ENCODE data around the gene ZC3H6. TPM values are rescaled to one million over a fixed set of nuclear protein-coding genes. Genes with fewer than 3 reads are reported as not detected.

The ZC3H6 gene
- total and polyA plus RNA-seq, 2 of the 13 experiments (the other 11 are each of a cell fraction or from before 2014, with no cell fraction given) = 0.71 to 0.93 TPM

DNA sequence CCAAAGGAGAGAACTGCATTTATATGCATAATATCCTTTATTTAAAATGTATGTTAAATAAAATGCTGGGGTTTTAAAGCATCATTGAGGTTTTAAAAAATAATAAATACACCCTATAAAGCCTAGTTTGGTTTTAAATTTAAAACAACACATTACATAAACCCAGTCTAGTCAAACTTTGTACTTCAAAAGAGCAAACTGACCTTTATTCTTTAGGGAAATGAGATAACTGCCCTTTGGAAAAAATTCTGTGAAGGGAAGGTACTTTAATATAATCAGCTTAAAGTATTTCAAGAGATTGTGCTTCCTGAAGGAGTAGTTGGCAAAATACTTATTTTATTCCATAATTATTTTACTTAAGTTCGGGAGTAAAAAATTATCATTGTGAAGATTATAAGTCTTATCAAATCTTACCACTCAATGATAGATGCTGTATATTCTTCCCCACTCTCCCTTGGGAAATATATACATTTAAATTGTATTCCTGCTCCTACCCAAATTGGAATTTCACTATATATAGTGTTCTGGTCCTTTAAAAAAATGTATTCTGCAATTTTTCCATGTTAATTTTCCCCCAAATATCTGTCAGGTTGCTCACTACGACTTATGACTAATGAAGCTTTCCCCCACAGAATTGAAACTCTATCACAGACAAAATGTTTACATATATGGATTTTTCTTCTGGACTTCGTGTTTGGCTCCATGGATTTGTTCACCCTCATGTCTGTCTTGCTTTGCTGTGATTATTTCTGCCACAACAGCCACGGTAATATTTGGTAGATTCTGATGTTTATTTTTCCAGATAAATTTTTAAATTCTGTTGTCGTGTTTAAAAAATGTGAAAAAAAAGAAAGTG, 42.1 kb downstream of the ZC3H6 start (continued):
- TF ChIP-seq ZNF441 (CRISPR knock-in tag; IDR thresholded peaks at IDR 0.05; ENCODE audit: borderline replicate concordance) (no peak), SOX5 (CRISPR knock-in tag; IDR thresholded peaks at IDR 0.05; ENCODE audit: borderline replicate concordance) (peak; percentile 36; the same call in 1 of the 2 replicates), ZSCAN22 (CRISPR knock-in tag; IDR thresholded peaks at IDR 0.05) (no peak), ZSCAN12 (CRISPR knock-in tag; IDR thresholded peaks at IDR 0.05) (no peak), ZNF7 (CRISPR knock-in tag; IDR thresholded peaks at IDR 0.05) (no peak), POGZ (CRISPR knock-in tag; IDR thresholded peaks at IDR 0.05) (no peak), ZFP36 (IDR thresholded peaks at IDR 0.05; ENCODE audit: borderline replicate concordance, low read depth, low read length, partially characterized antibody) (no peak), ZNF33A (CRISPR knock-in tag; IDR thresholded peaks at IDR 0.05; ENCODE audit: borderline replicate concordance) (no peak), FOXP1 (IDR thresholded peaks at IDR 0.05) (no peak), FOXP1 (CRISPR knock-in tag; IDR thresholded peaks at IDR 0.05) (0 out of 2 replicates have a peak, but pooled peaks have one; percentile 50), ZFP62 (CRISPR knock-in tag; IDR thresholded peaks at IDR 0.05) (no peak), ELK4 (CRISPR knock-in tag; IDR thresholded peaks at IDR 0.05; ENCODE audit: borderline replicate concordance) (no peak), MBD4 (IDR thresholded peaks at IDR 0.05; ENCODE audit: borderline replicate concordance, low read length) (no peak), ZNF773 (CRISPR knock-in tag; IDR thresholded peaks at IDR 0.05; ENCODE audit: borderline replicate concordance) (no peak), ZEB1 (IDR thresholded peaks at IDR 0.05; ENCODE audit: insufficient replicate concordance, low read depth) (no peak), ZNF121 (CRISPR knock-in tag; IDR thresholded peaks at IDR 0.05) (no peak), KDM4B (CRISPR knock-in tag; IDR thresholded peaks at IDR 0.05) (no peak), AKAP8 (CRISPR knock-in tag; IDR thresholded peaks at IDR 0.05) (no peak), POLR2AphosphoS2 (IDR thresholded peaks at IDR 0.05; ENCODE audit: low read depth, low read length) (no peak), ZNF251 (CRISPR knock-in tag; IDR thresholded peaks at IDR 0.05) (no peak), MEIS2 (CRISPR knock-in tag; IDR thresholded peaks at IDR 0.05) (no peak)
- TF ChIP-seq, protein P1, sequence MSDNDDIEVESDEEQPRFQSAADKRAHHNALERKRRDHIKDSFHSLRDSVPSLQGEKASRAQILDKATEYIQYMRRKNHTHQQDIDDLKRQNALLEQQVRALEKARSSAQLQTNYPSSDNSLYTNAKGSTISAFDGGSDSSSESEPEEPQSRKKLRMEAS (IDR thresholded peaks at IDR 0.05) = peak; percentile 67
- TF ChIP-seq, protein P2, sequence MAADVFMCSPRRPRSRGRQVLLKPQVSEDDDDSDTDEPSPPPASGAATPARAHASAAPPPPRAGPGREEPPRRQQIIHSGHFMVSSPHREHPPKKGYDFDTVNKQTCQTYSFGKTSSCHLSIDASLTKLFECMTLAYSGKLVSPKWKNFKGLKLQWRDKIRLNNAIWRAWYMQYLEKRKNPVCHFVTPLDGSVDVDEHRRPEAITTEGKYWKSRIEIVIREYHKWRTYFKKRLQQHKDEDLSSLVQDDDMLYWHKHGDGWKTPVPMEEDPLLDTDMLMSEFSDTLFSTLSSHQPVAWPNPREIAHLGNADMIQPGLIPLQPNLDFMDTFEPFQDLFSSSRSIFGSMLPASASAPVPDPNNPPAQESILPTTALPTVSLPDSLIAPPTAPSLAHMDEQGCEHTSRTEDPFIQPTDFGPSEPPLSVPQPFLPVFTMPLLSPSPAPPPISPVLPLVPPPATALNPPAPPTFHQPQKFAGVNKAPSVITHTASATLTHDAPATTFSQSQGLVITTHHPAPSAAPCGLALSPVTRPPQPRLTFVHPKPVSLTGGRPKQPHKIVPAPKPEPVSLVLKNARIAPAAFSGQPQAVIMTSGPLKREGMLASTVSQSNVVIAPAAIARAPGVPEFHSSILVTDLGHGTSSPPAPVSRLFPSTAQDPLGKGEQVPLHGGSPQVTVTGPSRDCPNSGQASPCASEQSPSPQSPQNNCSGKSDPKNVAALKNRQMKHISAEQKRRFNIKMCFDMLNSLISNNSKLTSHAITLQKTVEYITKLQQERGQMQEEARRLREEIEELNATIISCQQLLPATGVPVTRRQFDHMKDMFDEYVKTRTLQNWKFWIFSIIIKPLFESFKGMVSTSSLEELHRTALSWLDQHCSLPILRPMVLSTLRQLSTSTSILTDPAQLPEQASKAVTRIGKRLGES (CRISPR knock-in tag; IDR thresholded peaks at IDR 0.05; ENCODE audit: borderline replicate concordance) = no peak
- TF ChIP-seq, protein P3, sequence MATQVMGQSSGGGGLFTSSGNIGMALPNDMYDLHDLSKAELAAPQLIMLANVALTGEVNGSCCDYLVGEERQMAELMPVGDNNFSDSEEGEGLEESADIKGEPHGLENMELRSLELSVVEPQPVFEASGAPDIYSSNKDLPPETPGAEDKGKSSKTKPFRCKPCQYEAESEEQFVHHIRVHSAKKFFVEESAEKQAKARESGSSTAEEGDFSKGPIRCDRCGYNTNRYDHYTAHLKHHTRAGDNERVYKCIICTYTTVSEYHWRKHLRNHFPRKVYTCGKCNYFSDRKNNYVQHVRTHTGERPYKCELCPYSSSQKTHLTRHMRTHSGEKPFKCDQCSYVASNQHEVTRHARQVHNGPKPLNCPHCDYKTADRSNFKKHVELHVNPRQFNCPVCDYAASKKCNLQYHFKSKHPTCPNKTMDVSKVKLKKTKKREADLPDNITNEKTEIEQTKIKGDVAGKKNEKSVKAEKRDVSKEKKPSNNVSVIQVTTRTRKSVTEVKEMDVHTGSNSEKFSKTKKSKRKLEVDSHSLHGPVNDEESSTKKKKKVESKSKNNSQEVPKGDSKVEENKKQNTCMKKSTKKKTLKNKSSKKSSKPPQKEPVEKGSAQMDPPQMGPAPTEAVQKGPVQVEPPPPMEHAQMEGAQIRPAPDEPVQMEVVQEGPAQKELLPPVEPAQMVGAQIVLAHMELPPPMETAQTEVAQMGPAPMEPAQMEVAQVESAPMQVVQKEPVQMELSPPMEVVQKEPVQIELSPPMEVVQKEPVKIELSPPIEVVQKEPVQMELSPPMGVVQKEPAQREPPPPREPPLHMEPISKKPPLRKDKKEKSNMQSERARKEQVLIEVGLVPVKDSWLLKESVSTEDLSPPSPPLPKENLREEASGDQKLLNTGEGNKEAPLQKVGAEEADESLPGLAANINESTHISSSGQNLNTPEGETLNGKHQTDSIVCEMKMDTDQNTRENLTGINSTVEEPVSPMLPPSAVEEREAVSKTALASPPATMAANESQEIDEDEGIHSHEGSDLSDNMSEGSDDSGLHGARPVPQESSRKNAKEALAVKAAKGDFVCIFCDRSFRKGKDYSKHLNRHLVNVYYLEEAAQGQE (IDR thresholded peaks at IDR 0.05; ENCODE audit: borderline replicate concordance in 1 of 2, low read depth in 1 of 2, low read length in 2 of 2) = no peak
